GM19438 (cell line): ENCODE results near the gene PREB.
"Not testable (repeated sequence)": the region's sequence is repeated elsewhere in the genome, so short reads cannot be mapped to it uniquely, and the experiment has no call there.

Experiments used
- ATAC-seq: cut with Tn5 transposase; IDR thresholded peaks from one replicate; pipeline ENCODE4 v1.9.1; 2021; ENCODE audit warnings: low read depth; ENCODE audit not compliant: unreplicated experiment

PREB gene, protein sequence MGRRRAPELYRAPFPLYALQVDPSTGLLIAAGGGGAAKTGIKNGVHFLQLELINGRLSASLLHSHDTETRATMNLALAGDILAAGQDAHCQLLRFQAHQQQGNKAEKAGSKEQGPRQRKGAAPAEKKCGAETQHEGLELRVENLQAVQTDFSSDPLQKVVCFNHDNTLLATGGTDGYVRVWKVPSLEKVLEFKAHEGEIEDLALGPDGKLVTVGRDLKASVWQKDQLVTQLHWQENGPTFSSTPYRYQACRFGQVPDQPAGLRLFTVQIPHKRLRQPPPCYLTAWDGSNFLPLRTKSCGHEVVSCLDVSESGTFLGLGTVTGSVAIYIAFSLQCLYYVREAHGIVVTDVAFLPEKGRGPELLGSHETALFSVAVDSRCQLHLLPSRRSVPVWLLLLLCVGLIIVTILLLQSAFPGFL

DNA sequence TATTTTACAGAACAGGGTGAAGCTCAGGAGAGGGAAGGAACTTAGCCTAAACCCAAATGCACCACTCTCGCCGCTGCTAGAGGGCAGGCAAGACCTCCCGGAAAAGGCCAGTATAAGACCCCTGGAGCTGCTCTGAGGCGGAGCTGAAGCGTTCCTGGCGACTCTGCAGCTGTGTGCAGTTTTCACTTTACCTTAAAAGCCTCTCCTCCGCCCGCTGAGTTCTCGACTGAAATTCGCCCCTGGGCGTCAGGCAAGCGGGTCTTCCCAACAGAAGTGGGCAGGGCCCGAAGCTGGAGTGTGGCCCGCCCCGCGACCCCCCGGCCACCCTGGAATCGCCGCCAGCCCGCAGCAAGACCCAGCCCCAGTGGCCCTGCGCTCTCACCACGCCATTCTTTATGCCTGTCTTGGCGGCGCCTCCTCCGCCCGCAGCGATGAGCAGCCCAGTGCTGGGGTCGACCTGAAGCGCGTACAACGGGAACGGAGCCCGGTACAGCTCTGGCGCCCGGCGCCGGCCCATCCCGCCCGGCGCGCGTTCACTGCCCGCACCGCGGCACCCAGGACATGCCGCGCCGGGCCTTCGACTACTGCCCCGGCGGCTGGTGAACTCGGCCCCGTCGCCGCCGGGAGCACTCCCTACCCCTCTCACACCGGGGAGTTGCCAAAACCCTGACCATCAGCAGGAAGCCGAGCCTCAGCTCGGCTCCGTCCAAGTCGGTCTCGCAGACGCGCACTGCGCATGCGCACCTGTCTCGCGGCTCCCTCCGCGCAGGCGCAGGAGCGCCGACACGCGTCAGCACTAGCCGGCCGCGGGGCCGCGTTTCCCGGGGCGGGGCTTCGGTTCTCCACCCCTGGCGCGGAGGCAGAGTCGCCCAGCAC, at the start of gene PREB:
Gene PREB (minus strand): TSS at position 732 of the 876 bp plus-strand sequence. CDS start 215 bp downstream, at position 517.
- peak; percentile 89 for ATAC-seq

DNA sequence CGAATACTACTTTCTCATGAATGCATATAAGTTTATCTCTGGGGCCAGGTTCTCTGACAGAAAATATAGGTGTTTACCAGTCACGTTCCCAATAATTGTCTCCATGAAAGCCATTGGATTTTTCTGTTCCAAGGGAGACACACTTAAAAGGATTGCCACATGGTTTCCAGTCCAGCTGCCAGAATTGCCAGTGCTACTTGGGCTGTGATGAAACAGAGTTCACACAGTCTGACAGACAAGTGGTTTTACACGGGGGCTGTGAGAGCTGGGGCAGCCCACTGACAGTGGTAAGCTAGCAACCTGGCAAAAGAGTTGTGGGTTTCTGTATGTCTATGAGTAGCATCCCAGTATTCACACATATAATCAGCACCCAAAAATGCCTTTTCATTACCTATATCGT, 49.7 kb upstream of the PREB start:
- no peak for ATAC-seq

DNA sequence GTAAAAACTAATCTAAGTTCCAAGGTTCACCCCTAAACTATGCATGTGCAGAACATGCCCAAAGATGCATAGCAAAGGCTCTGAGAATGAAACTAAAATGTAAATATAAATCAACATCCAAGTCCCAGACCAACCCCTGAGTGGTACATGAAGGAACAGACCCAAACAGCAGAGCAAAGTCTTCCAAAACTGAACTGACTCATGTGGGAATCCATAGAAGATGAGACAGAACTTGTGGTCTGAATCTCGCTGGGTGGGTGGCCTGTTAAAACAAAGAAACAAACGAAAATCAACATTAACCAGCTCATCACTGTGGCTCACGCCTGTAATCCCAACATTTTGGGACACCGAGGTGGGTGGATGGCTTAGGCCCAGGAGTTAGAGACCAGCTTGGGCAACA, 47.9 kb upstream of the PREB start:
- ATAC-seq: no peak

DNA sequence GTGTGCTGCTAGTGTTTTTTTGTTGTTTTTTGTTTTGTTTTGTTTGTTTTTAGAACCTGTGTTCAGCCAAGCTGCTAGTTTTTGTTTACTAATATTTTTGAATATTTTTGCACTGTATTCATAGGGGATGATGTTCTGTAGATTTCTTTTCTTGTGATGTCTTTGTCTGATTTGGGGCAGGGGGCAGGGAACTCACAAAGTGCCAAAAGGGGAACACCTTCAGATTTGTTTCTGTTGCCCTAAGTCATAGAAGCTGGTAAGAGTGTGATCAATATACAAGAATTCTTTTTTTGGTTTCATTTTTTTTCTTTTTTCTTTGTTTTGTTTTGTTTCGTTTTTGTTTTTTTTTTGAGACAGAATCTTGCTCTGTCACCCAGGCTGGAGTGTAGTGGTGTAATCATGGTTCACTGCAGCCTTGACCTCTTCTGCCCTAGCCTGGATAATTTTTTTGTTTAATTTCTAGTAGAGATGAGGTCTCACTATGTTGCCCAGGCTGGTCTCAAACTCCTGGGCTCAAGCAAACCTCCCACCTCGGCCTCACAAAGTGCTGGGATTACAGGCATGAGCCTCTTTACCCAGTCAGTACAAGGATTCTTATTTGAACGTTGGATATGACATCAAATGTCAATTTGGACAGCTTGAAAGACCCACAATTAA, 45.0 kb upstream of the PREB start:
- no peak for ATAC-seq

DNA sequence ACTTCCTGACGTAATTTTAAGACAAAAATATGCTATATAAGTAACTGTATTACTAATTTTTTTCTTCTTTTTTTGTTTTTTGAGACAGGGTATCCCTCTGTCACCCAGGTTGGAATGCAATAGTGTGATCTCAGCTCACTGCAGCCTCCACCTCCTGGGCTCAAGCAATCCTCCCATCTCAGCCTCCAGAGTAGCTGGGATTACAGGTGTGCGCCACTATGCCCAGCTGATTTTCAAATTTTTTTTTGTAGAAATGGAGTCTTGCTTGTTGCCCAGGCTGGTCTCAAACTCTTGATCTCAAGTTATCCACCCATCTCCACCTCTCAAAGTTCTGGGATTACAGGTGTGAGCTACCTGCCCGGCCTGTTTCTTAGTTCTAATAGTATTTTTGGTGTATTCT, 44.0 kb upstream of the PREB start:
- no peak for ATAC-seq

DNA sequence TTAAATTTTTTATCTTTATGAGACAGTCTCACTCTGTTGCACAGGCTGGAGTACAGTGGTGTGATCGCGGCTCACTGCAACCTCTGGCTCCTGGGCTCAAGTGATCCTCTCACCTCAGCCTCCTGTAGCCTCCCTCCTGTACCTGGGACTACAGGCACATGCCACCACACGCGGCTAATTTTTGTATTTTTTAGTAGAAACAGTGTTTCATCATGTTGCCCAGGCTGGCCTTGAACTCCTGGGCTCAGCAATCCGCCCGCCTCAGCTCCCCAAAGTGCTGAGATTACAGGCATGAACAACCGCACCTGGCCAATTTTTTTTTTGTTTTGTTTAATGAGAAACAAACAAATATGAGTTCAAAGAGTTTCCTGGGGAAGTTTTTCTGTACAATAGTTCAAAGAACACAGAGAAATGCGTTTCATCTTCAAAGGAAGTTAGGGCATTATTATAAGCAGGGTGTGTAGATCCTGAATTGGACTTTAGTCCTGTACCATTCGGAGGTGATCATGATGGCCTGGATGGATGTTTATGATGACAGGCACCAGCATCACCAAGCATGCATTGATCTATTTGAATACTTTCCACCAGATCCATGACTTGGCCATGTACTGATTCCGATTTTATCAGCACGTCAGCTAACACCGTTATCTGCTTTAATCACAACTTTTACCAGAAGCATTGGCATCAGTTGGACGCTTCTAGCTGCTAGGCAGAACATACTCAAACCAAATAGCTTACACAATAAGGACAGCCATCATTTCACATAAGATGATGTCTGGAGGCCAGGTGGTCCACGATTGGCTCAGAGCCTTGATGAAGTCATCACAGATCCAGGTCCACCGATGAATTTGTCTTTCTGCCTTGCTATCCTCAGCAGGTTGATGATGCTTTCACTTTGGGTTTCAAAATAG, 43.3 kb upstream of the PREB start:
- ATAC-seq: no peak

DNA sequence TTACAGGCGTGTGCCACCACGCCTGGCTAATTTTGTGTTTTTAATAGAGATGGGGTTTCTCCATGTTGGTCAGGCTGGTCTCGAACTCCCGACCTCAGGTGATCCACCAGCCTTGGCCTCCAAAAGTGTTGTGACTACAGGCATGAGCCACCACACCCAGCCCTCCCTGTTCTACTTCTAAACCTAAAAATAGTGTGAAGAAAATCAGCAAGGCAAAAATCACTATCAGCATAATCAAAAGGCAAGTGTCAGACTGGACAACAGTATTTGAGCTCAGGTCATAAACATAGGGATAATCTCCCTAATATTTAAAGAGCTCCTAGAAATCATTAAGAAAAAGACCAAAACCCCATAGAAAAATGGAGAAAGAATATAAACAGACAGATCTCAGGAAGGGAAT, 41.3 kb upstream of the PREB start:
- ATAC-seq: not testable (repeated sequence)

DNA sequence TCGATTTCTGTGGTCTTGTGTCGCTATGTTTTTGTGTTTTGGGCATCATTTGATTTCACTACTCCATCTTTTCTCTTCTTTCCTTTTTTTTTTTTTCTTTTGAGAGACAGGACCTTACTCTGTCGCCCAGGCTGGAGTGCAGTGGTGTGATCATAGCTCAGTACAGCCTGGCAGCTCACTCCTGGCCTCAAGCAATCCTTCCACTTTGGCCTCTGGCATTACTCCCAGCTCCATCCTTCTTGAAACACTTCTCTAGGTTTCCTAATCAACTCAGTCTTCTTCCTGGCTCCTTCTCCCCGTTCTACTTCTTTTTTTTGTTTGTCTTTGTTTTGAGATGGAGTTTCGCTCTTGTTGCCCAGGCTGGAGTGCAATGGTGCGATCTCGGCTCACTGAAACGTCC, 40.9 kb upstream of the PREB start:
- ATAC-seq: no peak

DNA sequence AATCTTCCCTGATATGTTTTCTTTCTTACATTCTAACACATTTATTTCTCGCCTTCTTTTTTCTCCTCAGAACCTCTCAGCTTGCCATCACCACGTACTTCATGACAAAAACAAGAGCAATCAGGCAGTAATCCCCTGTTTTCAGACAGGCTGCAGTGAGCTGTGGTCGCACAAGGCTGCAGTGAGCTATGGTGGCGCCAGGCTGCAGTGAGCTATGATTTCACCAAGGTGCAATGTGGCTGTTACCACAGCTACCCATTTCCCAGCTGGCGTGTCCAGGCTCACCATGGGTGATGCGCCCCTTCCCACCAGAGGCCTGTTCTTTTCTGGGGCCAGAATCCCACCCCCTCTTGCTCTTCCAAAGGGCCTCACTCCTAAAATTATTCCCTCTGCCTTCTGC, 40.2 kb upstream of the PREB start:
- no peak for ATAC-seq

DNA sequence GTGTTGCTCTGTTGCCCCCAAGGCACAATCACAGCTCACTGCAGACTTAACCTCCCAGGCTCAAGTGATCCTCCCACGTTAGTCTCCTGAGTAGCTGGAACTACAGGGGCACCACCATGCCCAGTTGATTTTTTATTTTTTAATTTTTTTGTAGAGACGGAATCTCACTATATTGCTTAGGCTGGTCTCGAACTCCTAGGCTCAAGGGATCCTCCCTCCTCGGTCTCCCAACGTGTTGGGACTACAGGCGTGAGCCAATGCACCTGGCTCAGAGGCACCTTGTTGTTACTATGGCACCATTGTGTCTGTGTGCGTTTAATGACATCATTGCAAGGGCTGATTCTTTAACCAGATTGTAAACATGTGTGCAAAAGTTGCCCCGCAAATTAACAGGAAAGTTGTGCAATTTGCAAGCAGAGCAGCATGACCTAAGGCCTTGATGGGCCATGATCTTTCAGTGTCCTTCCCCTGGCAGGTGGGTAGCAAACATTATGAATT, 37.0 kb upstream of the PREB start:
- no peak for ATAC-seq

DNA sequence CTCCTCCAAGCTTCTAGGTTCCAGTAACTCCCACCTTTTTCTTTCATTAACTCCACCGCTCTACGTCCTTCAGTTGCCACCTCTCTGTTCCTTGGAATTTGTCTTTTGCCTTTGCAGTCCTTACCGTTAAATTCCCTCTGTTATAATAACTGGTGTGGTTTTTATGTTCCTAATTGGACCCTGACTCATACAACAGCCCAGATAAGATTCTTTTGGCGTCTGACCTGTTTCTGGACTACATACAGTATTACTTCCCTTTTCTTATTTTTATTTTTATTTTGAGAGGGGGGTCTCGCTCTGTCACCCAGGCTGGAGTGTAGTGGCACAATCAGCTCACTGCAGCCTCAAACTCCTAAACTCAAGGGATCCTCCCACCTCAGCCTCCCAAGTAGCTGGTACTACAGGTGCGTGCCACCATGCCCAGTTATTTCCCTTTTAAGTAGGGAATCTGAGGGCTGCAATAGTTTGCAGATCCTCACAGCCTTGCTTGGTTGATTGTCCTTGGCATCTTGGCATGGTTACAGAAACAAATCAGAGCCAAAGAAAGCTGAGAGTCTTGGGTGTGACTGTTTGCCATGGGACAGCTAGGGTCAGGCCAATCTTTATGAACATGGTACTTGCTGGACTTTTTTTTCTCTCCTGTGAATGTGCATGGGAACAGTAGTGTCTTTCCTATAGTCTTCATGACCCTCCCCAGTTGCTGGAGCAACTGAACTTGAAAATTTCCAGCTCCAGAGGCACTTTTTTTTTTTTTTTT, 36.3 kb upstream of the PREB start:
- ATAC-seq: no peak

DNA sequence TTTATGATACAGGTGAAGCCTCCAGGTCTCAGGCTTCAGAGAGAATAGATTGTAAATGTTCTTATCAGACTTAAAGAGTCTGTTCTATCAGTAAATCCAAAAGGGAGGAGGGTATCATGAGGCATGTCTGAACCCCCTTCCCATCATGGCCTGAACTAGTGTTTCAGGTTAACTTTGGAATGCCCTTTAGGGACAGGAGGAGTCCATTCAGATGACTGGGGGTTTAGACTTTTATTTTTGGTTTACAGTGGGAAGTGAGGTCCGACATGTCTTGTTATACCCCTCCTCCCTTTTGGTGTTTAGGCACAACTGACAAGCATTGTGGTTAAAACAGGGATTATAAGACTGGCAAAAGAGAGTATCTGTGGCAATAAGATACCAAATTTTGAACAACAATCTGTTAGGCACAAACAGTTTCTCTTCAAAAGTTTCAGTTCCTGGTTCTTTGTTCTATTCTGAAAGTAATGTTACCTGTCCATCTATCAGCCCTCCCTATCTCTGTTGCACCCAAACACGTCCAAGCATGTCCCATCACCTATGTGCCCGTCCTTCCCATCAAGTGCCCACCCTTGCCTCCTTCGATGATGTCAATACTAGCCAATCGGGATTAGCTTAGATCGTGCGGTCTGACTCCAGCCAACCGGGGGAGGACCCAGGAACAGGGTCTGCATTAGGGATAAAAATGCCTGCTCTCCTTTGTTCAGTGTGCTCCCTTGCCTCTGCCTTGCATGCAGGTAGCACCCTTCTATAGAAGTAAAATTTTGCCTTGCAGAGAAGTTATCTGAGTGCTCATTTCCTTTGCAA, 30.7 kb upstream of the PREB start:
- no peak for ATAC-seq

DNA sequence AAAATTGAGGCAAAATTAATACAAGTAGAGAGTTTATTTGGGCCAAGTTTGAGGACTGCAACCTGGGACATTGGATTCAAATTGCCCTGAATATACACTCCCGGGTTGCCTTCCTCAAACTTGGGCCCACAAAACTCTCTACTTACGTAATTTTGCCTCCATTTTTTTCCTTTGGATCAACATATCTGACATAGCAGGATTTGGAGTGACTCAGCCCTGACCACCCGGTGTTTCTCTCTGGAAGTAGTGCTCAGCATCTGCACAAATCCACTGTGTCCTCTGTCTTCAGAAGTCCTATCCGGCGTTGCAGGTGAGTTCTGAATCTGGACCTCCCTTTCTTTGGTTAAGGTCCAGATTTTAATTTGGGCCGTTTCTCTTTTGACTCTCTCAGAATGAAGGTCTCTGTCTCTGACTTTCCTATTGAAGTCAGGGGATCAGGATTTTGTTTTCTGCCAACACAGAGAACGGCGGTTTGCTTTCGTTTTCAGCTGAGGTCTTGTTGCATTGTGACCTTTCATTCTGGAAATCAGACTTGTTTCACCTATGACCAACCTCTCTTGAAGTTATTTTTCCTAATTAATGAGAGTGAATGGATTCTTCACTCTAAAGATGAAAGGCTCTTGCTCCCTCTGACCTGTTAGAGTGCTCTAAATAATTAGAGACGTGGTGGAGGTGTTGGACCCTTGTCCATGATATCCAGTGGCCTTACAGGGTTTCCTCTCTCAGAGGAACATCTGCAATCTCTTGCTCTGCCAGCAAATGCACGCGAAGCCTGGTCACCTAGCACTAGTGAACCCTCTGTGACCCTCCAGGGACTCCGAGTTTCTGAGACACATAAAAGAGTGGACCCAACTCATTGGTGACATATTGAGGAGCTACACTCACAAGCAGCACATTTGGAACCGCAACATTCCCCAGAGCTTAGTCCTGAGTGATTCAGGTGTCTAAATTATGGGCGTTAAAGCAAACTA, 28.0 kb upstream of the PREB start:
- ATAC-seq: no peak

DNA sequence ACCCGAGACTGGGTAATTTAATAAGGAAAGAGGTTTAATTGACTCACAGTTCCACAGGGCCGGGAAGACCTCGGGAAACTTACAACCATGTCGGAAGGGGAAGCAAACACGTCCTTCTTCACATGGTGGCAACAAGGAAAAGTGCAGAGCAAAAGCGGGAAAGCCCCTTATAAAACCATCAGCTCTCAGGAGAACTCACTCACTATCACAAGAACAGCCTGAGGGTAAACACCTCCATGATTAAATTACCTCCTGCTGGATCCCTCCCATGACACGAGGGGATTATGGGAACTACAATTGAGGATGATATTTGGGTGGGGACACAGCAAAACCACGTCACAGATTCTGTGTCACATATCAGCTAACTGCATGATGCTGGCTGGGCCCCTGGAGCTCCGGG, 25.8 kb upstream of the PREB start:
- ATAC-seq: no peak

DNA sequence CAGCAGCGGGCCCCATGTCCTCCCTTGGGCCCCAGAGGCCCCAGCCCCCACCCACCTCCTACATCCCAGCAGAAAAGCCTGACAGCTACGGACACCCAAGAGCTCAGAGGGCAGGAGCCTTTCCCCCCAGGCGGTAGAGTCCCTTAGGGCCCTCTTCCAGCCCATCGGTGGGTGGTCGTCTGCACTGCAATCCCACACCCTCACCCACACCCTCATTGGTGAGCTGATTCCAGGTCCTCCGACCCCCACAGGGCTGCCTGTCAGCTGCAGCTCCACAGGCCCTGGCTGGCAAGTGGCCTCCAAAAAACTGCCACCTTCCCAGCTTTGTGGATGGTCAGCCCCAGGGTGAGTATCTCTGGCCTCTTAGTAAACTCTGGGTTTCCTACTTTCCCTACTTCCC, 24.8 kb upstream of the PREB start:
- ATAC-seq: no peak

DNA sequence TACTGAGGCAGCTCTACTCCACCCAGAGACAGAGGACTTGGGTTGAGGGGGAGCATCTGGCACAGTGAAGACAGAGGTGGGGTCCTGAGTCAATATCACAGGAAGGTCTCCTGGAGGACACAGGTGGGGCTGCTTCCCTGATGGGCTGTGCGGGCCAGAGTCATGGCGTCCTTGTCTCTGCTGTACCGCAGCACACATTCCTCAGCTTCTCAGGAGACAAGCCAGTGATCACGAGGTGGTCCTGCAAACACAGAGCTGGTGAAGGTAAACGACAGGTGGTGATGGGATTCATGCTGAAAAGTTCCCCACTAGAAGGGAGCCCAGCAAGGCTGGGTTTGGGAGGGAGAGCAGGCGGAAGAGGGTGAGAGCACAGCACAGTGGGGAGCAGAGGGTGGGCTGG, 24.0 kb upstream of the PREB start:
- no peak for ATAC-seq

DNA sequence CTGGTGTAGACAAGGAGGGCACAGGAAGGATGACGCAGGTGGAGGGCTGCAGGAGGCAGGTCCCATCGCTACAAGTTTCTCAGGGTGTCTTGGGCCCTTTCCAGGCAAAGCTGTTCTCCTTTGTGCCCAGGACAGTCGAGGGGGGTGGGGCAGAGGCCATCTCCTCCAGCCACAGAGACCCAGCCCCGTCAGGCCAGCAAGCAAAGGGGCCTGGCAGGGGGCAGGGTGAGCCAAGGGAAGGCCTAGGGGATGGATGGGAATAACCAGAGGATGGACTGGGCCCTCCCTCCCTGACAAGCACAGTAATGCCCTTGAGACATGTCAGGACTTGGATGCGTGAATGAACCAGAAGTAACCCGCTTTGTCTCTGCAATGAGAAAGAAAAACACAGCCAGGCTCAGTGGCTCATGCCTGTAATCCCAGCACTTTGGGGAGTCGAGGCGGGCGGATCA, 20.7 kb upstream of the PREB start:
- no peak for ATAC-seq
